Breast epithelium (tissue), 4 donors: ENCODE data around the gene DNAJC8. TPM values are rescaled to one million over a fixed set of nuclear protein-coding genes. Genes with fewer than 3 reads are reported as not detected.

Experiments
- DNase-seq, 2 donors: peaks; one replicate each; pipeline ENCODE4 v3.0.0-alpha.2; 2019; ENCODE audit warnings: low spot score in 2 of 2
- H3K27ac ChIP-seq, 2 donors: fragments of 200-600 bp; sonication (generic) in 1 of 2; one replicate each; pipeline ENCODE4 v1.5.1; 2016 to 2019; ENCODE audit warnings: mild to moderate bottlenecking in 1 of 2
- H3K27me3 ChIP-seq, 2 donors: fragments of 200-600 bp; sonication (generic) in 1 of 2; one replicate each; pipeline versions ENCODE4 v1.5.1 to v1.6.0; 2017 to 2019; ENCODE audit warnings: control low read depth in 1 of 2, mild to moderate bottlenecking in 1 of 2
- H3K36me3 ChIP-seq: fragments of 200-600 bp; one replicate; pipeline ENCODE4 v1.5.1; 2019
- H3K4me1 ChIP-seq, 2 donors: fragments of 200-600 bp; sonication (generic); one replicate each; pipeline ENCODE4 v1.5.1; 2016 to 2019; ENCODE audit warnings: control low read depth in 1 of 2
- H3K4me3 ChIP-seq, 3 donors: fragments of 200-600 bp; sonication (generic); 1 replicate in 2 of 3; 2 replicates in 1 of 3; pipeline ENCODE4 v1.5.1; 2016 to 2019; ENCODE audit warnings: mild to moderate bottlenecking in 3 of 3, moderate library complexity in 2 of 3
- H3K9me3 ChIP-seq, 2 donors: fragments of 200-600 bp; sonication (generic) in 1 of 2; one replicate each; pipeline ENCODE4 v1.5.1; 2016 to 2019; ENCODE audit warnings: control low read depth in 1 of 2
- CTCF ChIP-seq, 3 donors: fragments of 450-650 bp; IDR thresholded peaks; one replicate each; pipeline ENCODE4 v1.5.1; 2016 to 2017; ENCODE audit warnings: antibody characterized with exemption in 3 of 3, mild to moderate bottlenecking in 3 of 3, moderate library complexity in 3 of 3
- POLR2A ChIP-seq: fragments of 450-650 bp; IDR thresholded peaks from one replicate; pipeline ENCODE4 v1.6.1; 2016; ENCODE audit warnings: antibody characterized with exemption, mild to moderate bottlenecking, moderate library complexity
- POLR2AphosphoS5 ChIP-seq, 3 donors: sonication (generic); formaldehyde crosslinking; IDR thresholded peaks; one replicate each; pipeline ENCODE4 v1.6.1; 2017; ENCODE audit warnings: antibody characterized with exemption in 3 of 3
- intact Hi-C: fragments of 100-400 bp; cut with DNase I; formaldehyde crosslinking; loops from one replicate; pipeline ENCODE4 v1.15.1; 2023; ENCODE audit warnings: low total_unique reads
- total RNA-seq, 3 donors: library from RNA; depleted of rRNA; stranded (reverse); fragments of >200 nt; gene quantifications; one replicate each; pipeline ENCODE4 v1.1.0, GENCODE V29; 2016

The DNAJC8 gene
- total RNA-seq, 3 donors from 2014 or later: 67.8 to 76.4 (median 75.4) TPM

- H3K27me3 ChIP-seq: no peaks in the 10 kb centered on the region
- no peaks in the 10 kb centered on the region for H3K36me3 ChIP-seq
- no peaks in the 10 kb centered on the region for H3K4me1 ChIP-seq
- DNase-seq: no peak
- H3K9me3 ChIP-seq: no peaks in the 10 kb centered on the region
- TF ChIP-seq POLR2AphosphoS5 (IDR thresholded peaks at IDR 0.05) (no peak), CTCF (IDR thresholded peaks at IDR 0.05) (no peak), POLR2A (no peak)
- intact Hi-C loops: no loop called here
- H3K27ac ChIP-seq: peak overlapping the region in 1 of 2 donors; percentile 23
- H3K4me3 ChIP-seq: no peak overlapping the region
These were observed 60.1 kb downstream of the DNAJC8 start for GRCh38 chr1:28172713-28173150.

- no peak for DNase-seq
- Histone ChIP-seq H3K27me3 (no peaks in the 10 kb centered on the region), H3K4me1 (no peaks in the 10 kb centered on the region), H3K36me3 (no peaks in the 10 kb centered on the region), H3K9me3 (no peaks in the 10 kb centered on the region), H3K27ac (no peak overlapping the region), H3K4me3 (no peak overlapping the region)
- TF ChIP-seq POLR2AphosphoS5 (IDR thresholded peaks at IDR 0.05) (no peak), POLR2A (no peak), CTCF (IDR thresholded peaks at IDR 0.05) (no peak)
- intact Hi-C loops: no loop called here
These were observed 61.6 kb downstream of the DNAJC8 start for GRCh38 chr1:28171246-28171645.

GRCh38 chr1:28170001-28170596, 62.7 kb downstream of the DNAJC8 start:
- no peak for TF ChIP-seq POLR2A
- TF ChIP-seq CTCF (IDR thresholded peaks at IDR 0.05): no peak
- no peak for TF ChIP-seq POLR2AphosphoS5 (IDR thresholded peaks at IDR 0.05)
- Histone ChIP-seq H3K4me1 (no peaks in the 10 kb centered on the region), H3K36me3 (no peaks in the 10 kb centered on the region), H3K4me3 (no peak overlapping the region), H3K9me3 (no peaks in the 10 kb centered on the region), H3K27me3 (no peaks in the 10 kb centered on the region), H3K27ac (no peak overlapping the region)
- intact Hi-C loops: no loop called here
- DNase-seq: no peak

GRCh38 chr1:28163496-28164161, 69.2 kb downstream of the DNAJC8 start:
- H3K27me3 ChIP-seq: no peaks in the 10 kb centered on the region
- no peaks in the 10 kb centered on the region for H3K9me3 ChIP-seq
- no peak overlapping the region for H3K27ac ChIP-seq
- TF ChIP-seq POLR2AphosphoS5 (IDR thresholded peaks at IDR 0.05) (no peak), CTCF (IDR thresholded peaks at IDR 0.05) (no peak), POLR2A (no peak)
- DNase-seq: no peak
- H3K4me3 ChIP-seq: no peak overlapping the region
- intact Hi-C loops: no loop called here
- no peaks in the 10 kb centered on the region for H3K4me1 ChIP-seq
- no peaks in the 10 kb centered on the region for H3K36me3 ChIP-seq

- H3K27me3 ChIP-seq: no peaks in the 10 kb centered on the region
- TF ChIP-seq CTCF (IDR thresholded peaks at IDR 0.05) (no peak), POLR2A (no peak)
- intact Hi-C loops: no loop called here
- H3K27ac ChIP-seq: peak overlapping the region in 1 of 2 donors; percentile 43
- H3K9me3 ChIP-seq: no peaks in the 10 kb centered on the region
- DNase-seq: no peak
- no peaks in the 10 kb centered on the region for H3K4me1 ChIP-seq
- H3K36me3 ChIP-seq: no peaks in the 10 kb centered on the region
- H3K4me3 ChIP-seq: no peak overlapping the region
These were observed 70.7 kb downstream of the DNAJC8 start for GRCh38 chr1:28162151-28162550.
